ENCODE measurements around the gene VCL.

DNA sequence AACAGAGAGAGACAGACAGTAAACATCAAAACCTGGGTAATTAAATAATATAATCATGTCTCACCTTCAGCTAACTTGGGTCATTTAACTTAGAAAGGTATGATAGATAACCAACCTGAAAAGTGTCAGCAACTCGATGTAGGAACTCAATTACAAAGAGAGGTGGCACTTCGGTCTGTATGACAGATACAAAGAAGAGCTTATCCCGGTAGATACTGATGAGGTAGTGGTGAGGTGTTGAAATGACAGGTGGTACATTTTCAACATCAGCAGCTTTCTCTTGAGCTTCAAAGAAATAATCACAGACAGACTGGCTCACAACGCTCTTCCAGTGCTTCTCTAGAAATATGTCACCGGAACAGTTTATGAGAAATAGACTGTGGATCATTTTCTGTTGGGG lies 140.1 kb downstream of the VCL start:
- TF ChIP-seq, protein P1, sequence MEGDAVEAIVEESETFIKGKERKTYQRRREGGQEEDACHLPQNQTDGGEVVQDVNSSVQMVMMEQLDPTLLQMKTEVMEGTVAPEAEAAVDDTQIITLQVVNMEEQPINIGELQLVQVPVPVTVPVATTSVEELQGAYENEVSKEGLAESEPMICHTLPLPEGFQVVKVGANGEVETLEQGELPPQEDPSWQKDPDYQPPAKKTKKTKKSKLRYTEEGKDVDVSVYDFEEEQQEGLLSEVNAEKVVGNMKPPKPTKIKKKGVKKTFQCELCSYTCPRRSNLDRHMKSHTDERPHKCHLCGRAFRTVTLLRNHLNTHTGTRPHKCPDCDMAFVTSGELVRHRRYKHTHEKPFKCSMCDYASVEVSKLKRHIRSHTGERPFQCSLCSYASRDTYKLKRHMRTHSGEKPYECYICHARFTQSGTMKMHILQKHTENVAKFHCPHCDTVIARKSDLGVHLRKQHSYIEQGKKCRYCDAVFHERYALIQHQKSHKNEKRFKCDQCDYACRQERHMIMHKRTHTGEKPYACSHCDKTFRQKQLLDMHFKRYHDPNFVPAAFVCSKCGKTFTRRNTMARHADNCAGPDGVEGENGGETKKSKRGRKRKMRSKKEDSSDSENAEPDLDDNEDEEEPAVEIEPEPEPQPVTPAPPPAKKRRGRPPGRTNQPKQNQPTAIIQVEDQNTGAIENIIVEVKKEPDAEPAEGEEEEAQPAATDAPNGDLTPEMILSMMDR (IDR thresholded peaks at IDR 0.05), result no peak
- no peak for TF ChIP-seq EP300 (IDR thresholded peaks at IDR 0.05)
- TF ChIP-seq POLR2A (IDR thresholded peaks at IDR 0.05), result no peak

All from upper lobe of left lung (tissue), 4 donors.